Activated gamma-delta T cell (primary cell): Measurements from ENCODE around the gene MYADML2.

Experiments used
- DNase-seq: peaks from one replicate; lab custom pipeline; 2025; lab: John Stamatoyannopoulos, UW

The MYADML2 gene

GRCh38 chr17:81911277-81911961, 35.6 kb downstream of the MYADML2 start, which contains the start of gene PCYT2:
TSS of gene PCYT2 (minus strand) at chr17:81911399. CDS start at chr17:81911355, 44 bp downstream.
- peak; percentile 87 for DNase-seq

DNA sequence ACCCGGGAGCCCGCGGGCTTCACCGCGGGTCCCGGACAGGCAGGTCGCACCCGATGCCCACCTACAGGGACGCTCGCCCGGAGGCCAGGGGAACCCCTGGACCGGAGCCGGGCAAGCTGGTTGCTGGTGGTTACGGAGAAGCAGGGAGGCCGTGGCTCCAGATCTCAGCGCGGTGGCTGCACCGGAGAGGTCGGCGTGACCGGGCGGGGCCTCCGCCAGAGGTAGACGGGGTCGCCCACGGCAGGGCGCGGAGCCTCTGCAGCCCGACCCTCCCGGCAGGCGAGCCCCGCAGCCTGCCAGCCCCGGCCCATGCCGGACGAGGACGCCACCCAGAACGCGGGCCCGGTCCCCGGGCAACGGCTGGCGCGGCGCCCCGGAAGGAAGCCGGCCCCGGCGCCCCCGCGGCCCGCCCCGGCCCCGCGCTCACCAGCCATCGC, 36.2 kb downstream of the MYADML2 start:
- no peak for DNase-seq

GRCh38 chr17:81909966-81910839, 36.8 kb downstream of the MYADML2 start:
- no peak for DNase-seq

GRCh38 chr17:81909231-81909630, 37.8 kb downstream of the MYADML2 start:
- DNase-seq, result no peak

DNA sequence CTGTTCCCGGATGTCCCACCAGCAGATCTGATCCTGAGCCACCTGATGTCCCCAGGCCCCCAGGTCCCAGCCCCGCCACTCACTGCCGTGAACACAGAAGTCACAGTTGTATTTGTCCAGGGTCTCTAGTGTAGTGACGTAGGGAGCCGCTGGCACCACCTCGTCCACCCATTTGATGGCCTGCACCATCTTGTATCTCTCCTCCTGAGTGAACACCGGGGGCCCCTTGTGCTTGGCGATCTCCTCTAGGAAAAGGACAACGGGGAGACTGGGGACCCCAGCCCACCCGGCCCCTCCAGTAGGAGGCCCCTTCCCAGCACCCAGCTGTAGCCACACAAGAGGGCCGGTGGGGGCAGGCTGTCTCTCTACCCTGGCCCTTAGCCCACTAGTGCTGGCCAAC, 38.2 kb downstream of the MYADML2 start:
- DNase-seq, result no peak

GRCh38 chr17:81907219-81908145, 39.6 kb downstream of the MYADML2 start:
- no peak for DNase-seq

DNA sequence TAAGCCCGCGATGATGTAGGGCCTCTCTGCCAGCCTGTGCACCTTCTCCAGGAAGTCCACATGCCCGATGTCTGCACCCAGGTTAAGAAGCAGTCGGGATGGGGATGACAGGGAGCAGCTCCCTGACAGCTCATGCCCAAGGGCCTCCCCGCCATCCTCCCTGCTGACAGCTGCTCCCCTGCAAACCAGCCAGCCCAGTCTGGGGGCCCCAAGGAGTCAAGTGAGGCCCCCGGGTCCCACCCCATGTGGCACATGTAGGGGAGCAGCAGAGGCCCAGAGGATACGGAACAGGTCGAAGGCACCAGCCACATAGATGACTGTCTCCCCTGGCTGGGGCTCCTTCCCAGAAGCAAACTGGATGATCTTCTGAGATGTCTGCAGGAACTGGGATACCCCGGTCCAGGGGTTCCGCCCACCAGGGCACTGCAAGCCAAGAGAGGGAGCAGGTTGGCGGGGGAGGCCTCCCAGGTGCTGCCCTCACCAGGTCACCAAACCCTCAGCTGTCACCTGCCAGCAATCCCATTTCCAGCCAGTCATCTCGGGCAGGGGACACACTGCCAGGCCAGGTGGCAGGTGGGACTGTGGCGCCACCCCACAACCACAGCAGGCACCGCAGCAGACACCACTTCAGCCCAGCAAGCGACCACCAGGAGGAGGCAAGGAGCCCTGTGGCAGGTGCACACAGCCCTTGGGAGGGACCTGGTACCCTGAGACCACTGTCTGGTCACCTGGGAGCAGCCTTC, 40.4 kb downstream of the MYADML2 start:
- no peak for DNase-seq

DNA sequence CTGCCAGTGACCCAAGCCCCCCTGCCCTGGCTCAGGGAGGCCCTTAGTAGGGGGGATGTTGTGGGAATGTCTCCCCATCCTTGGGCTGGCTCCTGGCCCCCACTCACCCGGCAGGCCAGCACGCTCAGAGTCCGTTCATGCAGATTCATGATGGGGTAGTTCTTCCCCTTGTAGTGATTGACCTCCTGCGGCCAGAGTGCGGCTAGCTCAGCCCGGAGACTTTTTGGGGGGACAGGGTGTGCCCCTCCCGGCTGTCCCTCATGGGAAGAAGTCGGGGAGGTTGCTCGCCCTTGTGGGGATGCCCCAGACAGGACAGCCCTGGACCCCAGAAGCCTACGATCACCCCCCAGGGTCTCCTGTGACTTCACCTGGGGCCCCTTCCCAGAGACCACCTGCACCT, 41.0 kb downstream of the MYADML2 start:
- no peak for DNase-seq

- DNase-seq, result no peak
Observed at GRCh38 chr17:81905424-81905875, 41.6 kb downstream of the MYADML2 start.

- DNase-seq, result no peak
Observed at GRCh38 chr17:81904600-81905423, 42.2 kb downstream of the MYADML2 start.

- no peak for DNase-seq
Observed at GRCh38 chr17:81903896-81904599, 43.0 kb downstream of the MYADML2 start.

- no peak for DNase-seq
Observed at GRCh38 chr17:81903415-81903831, 43.6 kb downstream of the MYADML2 start.

- no peak for DNase-seq
Observed at GRCh38 chr17:81902653-81903414, 44.2 kb downstream of the MYADML2 start.

DNA sequence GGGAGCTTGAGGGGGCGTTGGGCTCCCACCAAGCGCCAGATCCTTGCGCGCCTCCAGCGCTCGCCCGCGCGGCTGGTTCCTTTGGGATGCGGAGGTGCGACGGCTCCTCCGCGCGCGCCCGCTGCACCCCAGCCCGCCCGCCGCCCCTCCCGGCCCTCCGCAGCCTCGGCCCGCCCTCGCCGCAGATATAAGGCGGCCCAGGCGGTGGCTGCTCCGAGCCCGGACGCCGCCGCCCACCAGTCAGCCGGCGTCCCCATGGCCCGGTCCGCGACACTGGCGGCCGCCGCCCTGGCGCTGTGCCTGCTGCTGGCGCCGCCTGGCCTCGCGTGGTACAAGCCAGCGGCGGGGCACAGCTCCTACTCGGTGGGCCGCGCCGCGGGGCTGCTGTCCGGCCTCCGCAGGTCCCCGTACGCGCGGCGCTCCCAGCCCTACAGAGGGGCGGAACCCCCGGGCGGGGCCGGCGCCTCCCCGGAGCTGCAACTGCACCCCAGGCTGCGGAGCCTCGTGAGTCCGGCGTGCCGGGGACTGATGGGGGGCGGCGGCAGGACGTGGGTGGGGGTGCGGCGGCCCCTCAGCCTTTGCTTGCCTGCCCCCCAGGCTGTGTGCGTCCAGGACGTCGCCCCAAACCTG, 44.9 kb downstream of the MYADML2 start, which contains the start of gene NPB:
NPB (plus strand) TSS at position 216 of the 630 bp plus-strand sequence; CDS start at position 256, 40 bp downstream.
- DNase-seq, result no peak

- no peak for DNase-seq
Observed at GRCh38 chr17:81901167-81902022, 45.6 kb downstream of the MYADML2 start.

DNA sequence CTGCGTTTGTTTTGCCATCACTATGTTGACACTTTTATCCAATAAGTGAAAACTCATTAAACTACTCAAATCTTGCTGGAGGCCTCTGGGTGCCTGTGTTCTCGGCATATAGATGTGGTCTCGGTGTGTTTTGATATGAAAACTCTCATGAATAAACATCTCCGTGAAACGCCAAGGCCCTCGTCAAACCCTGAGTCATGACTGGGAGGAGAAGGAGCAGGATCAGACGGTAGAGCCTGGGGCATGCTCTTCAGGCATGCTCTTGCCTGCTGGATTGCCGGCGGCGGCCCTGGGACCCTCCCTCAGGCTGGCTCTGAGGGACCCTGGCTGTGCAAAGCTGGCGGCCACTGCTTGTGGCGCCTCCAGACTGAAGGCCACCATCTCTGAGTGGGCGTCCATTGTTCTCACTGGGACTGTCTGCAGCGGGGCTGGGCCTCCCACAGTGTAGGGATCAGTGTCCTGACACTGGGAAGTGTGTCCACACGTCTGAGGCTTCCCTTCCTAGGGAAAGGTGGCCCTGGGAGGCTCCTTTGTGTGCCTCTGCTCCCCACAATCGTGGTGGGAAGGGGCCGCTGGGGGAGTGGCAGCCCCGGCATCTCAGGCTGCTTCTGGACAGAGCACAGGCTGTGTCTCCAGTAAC, 46.7 kb downstream of the MYADML2 start:
- DNase-seq, result no peak
